Upper lobe of left lung (tissue), 4 donors: ENCODE data around the gene INHA.

Experiments
- POLR2A ChIP-seq, 4 donors: fragments of 450-650 bp; IDR thresholded peaks; one replicate each; pipeline ENCODE4 v1.5.1; 2016 to 2017; ENCODE audit warnings: antibody characterized with exemption in 4 of 4, mild to moderate bottlenecking in 2 of 4
- POLR2AphosphoS5 ChIP-seq, 2 donors: sonication (generic); formaldehyde crosslinking; IDR thresholded peaks; one replicate each; pipeline ENCODE4 v1.5.1; 2017; ENCODE audit warnings: antibody characterized with exemption in 2 of 2

DNA sequence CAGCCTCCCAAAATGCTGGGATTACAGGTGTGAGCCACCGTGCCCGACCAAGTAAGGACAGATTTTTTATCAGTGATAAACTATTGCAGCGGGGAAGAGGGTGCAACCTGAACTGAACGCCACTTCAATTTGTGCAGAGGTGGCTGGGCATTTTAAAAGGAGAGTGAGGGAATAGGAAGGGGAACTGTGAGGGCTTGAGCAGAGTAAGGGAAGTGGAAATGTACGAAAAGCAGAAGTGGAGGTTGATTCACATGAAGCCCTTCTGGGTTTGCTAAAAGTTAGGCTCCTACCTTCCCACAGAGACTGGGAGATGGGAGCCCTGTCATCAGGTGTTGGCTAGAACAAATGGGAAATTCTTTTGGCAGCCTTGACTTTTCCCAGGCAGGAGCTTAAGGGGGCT is 31.7 kb downstream of the INHA start:
- no peak for TF ChIP-seq POLR2AphosphoS5 (IDR thresholded peaks at IDR 0.05)
- TF ChIP-seq POLR2A (IDR thresholded peaks at IDR 0.05): no peak
